GM12878 (cell line): Measurements from ENCODE around the gene ADA. TPM values are rescaled to one million over a fixed set of nuclear protein-coding genes. Genes with fewer than 3 reads are reported as not detected.

Source experiments
- DPF2 ChIP-seq: fragments of 450-650 bp; IDR thresholded peaks from 2 replicates; pipeline ENCODE4 v1.6.1; 2017; ENCODE audit warnings: mild to moderate bottlenecking
- MTA3 ChIP-seq: IDR thresholded peaks from 2 replicates; pipeline ENCODE4 v1.6.1; 2012; ENCODE audit warnings: low read length, inconsistent platforms, borderline replicate concordance
- MYB ChIP-seq: fragments of 150-350 bp; IDR thresholded peaks from 2 replicates; pipeline ENCODE4 v1.6.1; 2014; ENCODE audit warnings: mild to moderate bottlenecking, low read depth, low read length, borderline replicate concordance
- POLR2A ChIP-seq: IDR thresholded peaks from 2 replicates; pipeline ENCODE4 v1.6.1; 2011; ENCODE audit warnings: low read depth, mild to moderate bottlenecking, low read length
- POLR2AphosphoS5 ChIP-seq: IDR thresholded peaks from 2 replicates; pipeline ENCODE4 v1.6.1; 2011; ENCODE audit warnings: mild to moderate bottlenecking, low read length, inconsistent platforms
- SMAD5 ChIP-seq: IDR thresholded peaks from 2 replicates; pipeline ENCODE4 v1.6.1; 2016; ENCODE audit warnings: antibody characterized with exemption, low read depth
- SREBF1 ChIP-seq: IDR thresholded peaks from 2 replicates; pipeline ENCODE4 v1.6.1; 2012; ENCODE audit warnings: mild to moderate bottlenecking, low read length
- SREBF2 ChIP-seq: IDR thresholded peaks from 2 replicates; pipeline ENCODE4 v1.6.1; 2012; ENCODE audit warnings: mild to moderate bottlenecking, low read length
- TCF12 ChIP-seq: IDR thresholded peaks from 2 replicates; pipeline ENCODE4 v1.6.1; 2011; ENCODE audit warnings: low read depth, mild to moderate bottlenecking, low read length
- TCF3 ChIP-seq: IDR thresholded peaks from 2 replicates; pipeline ENCODE4 v1.6.1; 2012; ENCODE audit warnings: low read depth, mild to moderate bottlenecking, low read length, borderline replicate concordance; ENCODE audit not compliant: insufficient read depth
- polyA plus RNA-seq, 11 experiments: library from polyadenylated mRNA; depleted of rRNA in 4 of 11; unstranded in 6 of 11; stranded (reverse) in 5 of 11; fragments of >200 nt; fragmentation: Nextera tagmentation in 4 of 11; fragmentation: Illumina TruSeq in 1 of 11; extraction: Ambion mirVana in 4 of 11; extraction: Trizol in 1 of 11; gene quantifications; 1 replicate in 1 of 11; 2 replicates in 10 of 11; pipeline versions ENCODE4 v1.2.1 to v1.2.3, GENCODE V29; 2011 to 2016; ENCODE audit warnings: inconsistent platforms in 2 of 11, missing spikeins in 2 of 11, low read depth in 1 of 11
- total RNA-seq, 4 experiments: library from RNA; depleted of rRNA in 3 of 4; stranded (reverse); fragments of >200 nt in 3 of 4; fragmentation: Illumina TruSeq in 1 of 4; extraction: Trizol in 1 of 4; gene quantifications; 2 replicates each; pipeline versions ENCODE4 v1.2.1 to v1.2.3, GENCODE V29; 2013 to 2021
- TF ChIP-seq, protein P1 (sequence below): fragments of 450-650 bp; IDR thresholded peaks from 2 replicates; pipeline ENCODE4 v1.6.1; 2017; ENCODE audit warnings: mild to moderate bottlenecking, moderate library complexity
- TF ChIP-seq, protein P2 (sequence below): fragments of 450-650 bp; conservative IDR thresholded peaks from 2 replicates; pipeline ENCODE4 v1.6.1; 2017; ENCODE audit warnings: mild to moderate bottlenecking, moderate library complexity
- TF ChIP-seq, protein P3 (sequence below): fragments of 450-650 bp; IDR thresholded peaks from 2 replicates; pipeline ENCODE4 v1.6.1; 2017; ENCODE audit warnings: mild to moderate bottlenecking, moderate library complexity
- TF ChIP-seq, protein P4 (sequence below): fragments of 450-650 bp; formaldehyde crosslinking; IDR thresholded peaks from 2 replicates; pipeline ENCODE4 v1.4.0; 2020; ENCODE audit warnings: mild to moderate bottlenecking, moderate library complexity
- TF ChIP-seq, protein P5 (sequence below): fragments of 450-650 bp; IDR thresholded peaks from 2 replicates; pipeline ENCODE4 v1.6.1; 2014; ENCODE audit warnings: mild to moderate bottlenecking

ADA gene
- total and polyA plus RNA-seq, 10 of the 15 experiments (the other 5 are each of a cell fraction or from before 2014, with no cell fraction given), result 40.9 to 217 (median 90.8) TPM

DNA sequence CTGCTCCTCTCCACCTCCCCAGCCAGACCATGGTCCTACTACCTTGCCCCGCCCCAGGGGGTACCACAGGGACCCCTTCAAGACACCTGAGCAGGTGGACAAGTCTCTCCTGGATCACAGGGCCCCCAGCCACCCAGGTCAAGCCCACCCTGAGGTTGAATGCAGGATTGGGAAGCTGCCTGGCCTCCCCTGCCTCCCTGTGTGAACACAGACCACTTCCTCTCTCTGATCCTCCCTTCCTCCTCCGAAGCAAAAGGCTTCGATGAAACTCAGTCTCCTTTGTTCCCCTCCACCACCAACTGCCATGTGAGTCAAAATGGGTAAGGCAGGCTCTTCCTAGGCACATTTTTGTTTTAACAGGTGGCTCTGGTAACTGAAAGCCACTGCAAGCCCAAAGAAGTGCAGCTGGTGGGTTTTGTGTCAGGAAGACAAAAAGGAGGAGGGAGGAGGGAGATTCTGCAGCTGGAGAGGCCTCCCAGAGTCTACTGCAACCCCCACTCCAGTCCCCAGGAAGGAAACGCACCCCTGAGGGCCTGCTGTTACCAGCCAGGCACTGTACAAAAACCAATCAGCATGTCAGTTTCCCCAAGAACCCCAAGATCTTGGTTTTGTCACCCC lies 5.4 kb downstream of the ADA start (continued):
- TF ChIP-seq, protein P1, sequence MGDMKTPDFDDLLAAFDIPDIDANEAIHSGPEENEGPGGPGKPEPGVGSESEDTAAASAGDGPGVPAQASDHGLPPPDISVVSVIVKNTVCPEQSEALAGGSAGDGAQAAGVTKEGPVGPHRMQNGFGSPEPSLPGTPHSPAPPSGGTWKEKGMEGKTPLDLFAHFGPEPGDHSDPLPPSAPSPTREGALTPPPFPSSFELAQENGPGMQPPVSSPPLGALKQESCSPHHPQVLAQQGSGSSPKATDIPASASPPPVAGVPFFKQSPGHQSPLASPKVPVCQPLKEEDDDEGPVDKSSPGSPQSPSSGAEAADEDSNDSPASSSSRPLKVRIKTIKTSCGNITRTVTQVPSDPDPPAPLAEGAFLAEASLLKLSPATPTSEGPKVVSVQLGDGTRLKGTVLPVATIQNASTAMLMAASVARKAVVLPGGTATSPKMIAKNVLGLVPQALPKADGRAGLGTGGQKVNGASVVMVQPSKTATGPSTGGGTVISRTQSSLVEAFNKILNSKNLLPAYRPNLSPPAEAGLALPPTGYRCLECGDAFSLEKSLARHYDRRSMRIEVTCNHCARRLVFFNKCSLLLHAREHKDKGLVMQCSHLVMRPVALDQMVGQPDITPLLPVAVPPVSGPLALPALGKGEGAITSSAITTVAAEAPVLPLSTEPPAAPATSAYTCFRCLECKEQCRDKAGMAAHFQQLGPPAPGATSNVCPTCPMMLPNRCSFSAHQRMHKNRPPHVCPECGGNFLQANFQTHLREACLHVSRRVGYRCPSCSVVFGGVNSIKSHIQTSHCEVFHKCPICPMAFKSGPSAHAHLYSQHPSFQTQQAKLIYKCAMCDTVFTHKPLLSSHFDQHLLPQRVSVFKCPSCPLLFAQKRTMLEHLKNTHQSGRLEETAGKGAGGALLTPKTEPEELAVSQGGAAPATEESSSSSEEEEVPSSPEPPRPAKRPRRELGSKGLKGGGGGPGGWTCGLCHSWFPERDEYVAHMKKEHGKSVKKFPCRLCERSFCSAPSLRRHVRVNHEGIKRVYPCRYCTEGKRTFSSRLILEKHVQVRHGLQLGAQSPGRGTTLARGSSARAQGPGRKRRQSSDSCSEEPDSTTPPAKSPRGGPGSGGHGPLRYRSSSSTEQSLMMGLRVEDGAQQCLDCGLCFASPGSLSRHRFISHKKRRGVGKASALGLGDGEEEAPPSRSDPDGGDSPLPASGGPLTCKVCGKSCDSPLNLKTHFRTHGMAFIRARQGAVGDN, result peak; percentile 88
- TF ChIP-seq, protein P2, sequence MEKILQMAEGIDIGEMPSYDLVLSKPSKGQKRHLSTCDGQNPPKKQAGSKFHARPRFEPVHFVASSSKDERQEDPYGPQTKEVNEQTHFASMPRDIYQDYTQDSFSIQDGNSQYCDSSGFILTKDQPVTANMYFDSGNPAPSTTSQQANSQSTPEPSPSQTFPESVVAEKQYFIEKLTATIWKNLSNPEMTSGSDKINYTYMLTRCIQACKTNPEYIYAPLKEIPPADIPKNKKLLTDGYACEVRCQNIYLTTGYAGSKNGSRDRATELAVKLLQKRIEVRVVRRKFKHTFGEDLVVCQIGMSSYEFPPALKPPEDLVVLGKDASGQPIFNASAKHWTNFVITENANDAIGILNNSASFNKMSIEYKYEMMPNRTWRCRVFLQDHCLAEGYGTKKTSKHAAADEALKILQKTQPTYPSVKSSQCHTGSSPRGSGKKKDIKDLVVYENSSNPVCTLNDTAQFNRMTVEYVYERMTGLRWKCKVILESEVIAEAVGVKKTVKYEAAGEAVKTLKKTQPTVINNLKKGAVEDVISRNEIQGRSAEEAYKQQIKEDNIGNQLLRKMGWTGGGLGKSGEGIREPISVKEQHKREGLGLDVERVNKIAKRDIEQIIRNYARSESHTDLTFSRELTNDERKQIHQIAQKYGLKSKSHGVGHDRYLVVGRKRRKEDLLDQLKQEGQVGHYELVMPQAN, result no peak
- TF ChIP-seq POLR2A (peak; percentile 58), POLR2AphosphoS5 (no peak; the same call in 1 of the 2 replicates), TCF3 (peak; percentile 91; the same call in 1 of the 2 replicates), DPF2 (no peak; the same call in none of the 2 replicates), SREBF2 (no peak), SREBF1 (no peak), TCF12 (peak; percentile 99), MYB (peak; percentile 78; the same call in 1 of the 2 replicates), SMAD5 (0 out of 2 replicates have a peak, but pooled peaks have one; percentile 46), MTA3 (no peak)
- TF ChIP-seq, protein P3, sequence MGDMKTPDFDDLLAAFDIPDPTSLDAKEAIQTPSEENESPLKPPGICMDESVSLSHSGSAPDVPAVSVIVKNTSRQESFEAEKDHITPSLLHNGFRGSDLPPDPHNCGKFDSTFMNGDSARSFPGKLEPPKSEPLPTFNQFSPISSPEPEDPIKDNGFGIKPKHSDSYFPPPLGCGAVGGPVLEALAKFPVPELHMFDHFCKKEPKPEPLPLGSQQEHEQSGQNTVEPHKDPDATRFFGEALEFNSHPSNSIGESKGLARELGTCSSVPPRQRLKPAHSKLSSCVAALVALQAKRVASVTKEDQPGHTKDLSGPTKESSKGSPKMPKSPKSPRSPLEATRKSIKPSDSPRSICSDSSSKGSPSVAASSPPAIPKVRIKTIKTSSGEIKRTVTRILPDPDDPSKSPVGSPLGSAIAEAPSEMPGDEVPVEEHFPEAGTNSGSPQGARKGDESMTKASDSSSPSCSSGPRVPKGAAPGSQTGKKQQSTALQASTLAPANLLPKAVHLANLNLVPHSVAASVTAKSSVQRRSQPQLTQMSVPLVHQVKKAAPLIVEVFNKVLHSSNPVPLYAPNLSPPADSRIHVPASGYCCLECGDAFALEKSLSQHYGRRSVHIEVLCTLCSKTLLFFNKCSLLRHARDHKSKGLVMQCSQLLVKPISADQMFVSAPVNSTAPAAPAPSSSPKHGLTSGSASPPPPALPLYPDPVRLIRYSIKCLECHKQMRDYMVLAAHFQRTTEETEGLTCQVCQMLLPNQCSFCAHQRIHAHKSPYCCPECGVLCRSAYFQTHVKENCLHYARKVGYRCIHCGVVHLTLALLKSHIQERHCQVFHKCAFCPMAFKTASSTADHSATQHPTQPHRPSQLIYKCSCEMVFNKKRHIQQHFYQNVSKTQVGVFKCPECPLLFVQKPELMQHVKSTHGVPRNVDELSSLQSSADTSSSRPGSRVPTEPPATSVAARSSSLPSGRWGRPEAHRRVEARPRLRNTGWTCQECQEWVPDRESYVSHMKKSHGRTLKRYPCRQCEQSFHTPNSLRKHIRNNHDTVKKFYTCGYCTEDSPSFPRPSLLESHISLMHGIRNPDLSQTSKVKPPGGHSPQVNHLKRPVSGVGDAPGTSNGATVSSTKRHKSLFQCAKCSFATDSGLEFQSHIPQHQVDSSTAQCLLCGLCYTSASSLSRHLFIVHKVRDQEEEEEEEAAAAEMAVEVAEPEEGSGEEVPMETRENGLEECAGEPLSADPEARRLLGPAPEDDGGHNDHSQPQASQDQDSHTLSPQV, result peak; percentile 58; the same call in 1 of the 2 replicates
- TF ChIP-seq, protein P4, sequence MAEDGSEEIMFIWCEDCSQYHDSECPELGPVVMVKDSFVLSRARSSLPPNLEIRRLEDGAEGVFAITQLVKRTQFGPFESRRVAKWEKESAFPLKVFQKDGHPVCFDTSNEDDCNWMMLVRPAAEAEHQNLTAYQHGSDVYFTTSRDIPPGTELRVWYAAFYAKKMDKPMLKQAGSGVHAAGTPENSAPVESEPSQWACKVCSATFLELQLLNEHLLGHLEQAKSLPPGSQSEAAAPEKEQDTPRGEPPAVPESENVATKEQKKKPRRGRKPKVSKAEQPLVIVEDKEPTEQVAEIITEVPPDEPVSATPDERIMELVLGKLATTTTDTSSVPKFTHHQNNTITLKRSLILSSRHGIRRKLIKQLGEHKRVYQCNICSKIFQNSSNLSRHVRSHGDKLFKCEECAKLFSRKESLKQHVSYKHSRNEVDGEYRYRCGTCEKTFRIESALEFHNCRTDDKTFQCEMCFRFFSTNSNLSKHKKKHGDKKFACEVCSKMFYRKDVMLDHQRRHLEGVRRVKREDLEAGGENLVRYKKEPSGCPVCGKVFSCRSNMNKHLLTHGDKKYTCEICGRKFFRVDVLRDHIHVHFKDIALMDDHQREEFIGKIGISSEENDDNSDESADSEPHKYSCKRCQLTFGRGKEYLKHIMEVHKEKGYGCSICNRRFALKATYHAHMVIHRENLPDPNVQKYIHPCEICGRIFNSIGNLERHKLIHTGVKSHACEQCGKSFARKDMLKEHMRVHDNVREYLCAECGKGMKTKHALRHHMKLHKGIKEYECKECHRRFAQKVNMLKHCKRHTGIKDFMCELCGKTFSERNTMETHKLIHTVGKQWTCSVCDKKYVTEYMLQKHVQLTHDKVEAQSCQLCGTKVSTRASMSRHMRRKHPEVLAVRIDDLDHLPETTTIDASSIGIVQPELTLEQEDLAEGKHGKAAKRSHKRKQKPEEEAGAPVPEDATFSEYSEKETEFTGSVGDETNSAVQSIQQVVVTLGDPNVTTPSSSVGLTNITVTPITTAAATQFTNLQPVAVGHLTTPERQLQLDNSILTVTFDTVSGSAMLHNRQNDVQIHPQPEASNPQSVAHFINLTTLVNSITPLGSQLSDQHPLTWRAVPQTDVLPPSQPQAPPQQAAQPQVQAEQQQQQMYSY (CRISPR knock-in tag), result no peak
- TF ChIP-seq, protein P5, sequence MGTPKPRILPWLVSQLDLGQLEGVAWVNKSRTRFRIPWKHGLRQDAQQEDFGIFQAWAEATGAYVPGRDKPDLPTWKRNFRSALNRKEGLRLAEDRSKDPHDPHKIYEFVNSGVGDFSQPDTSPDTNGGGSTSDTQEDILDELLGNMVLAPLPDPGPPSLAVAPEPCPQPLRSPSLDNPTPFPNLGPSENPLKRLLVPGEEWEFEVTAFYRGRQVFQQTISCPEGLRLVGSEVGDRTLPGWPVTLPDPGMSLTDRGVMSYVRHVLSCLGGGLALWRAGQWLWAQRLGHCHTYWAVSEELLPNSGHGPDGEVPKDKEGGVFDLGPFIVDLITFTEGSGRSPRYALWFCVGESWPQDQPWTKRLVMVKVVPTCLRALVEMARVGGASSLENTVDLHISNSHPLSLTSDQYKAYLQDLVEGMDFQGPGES, result no peak
